HepG2 (cell line): Measurements from ENCODE around the gene ITIH2. TPM values are rescaled to one million over a fixed set of nuclear protein-coding genes. Genes with fewer than 3 reads are reported as not detected.

Experiments
- ARID2 ChIP-seq: sonication (generic); formaldehyde crosslinking; IDR thresholded peaks from 2 replicates; pipeline ENCODE4 v1.8.1; 2022; ENCODE audit warnings: mild to moderate bottlenecking, missing genetic modification reagents, borderline replicate concordance
- ASH2L ChIP-seq: fragments of 300-600, 200-600 bp; sonication (generic); IDR thresholded peaks from 2 replicates; pipeline ENCODE4 v1.7.0; 2017; ENCODE audit warnings: low read depth, mild to moderate bottlenecking, moderate library complexity, mixed read lengths, low read length; ENCODE audit not compliant: insufficient read length
- ATF7-NPFF ChIP-seq: sonication (generic); formaldehyde crosslinking; IDR thresholded peaks from 2 replicates; pipeline ENCODE4 v1.8.1; 2023; ENCODE audit warnings: mild to moderate bottlenecking, low read depth, missing genetic modification reagents, moderate library complexity
- CREM ChIP-seq, 2 experiments: sonication (generic) in 1 of 2; formaldehyde crosslinking in 1 of 2; IDR thresholded peaks; 2 replicates each; pipeline versions ENCODE4 v1.4.0 to v1.6.1; 2016 to 2020; ENCODE audit warnings: antibody characterized with exemption in 1 of 2, mild to moderate bottlenecking in 1 of 2, missing genetic modification reagents in 1 of 2
- FOXJ3 ChIP-seq: sonication (generic); formaldehyde crosslinking; IDR thresholded peaks from 2 replicates; pipeline ENCODE4 v1.4.0; 2020; ENCODE audit warnings: missing genetic modification reagents, mild to moderate bottlenecking, borderline replicate concordance
- GTF3A ChIP-seq: sonication (generic); formaldehyde crosslinking; conservative IDR thresholded peaks from 2 replicates; pipeline ENCODE4 v1.4.0; 2020; ENCODE audit warnings: mild to moderate bottlenecking, missing genetic modification reagents
- GZF1 ChIP-seq: sonication (generic); formaldehyde crosslinking; IDR thresholded peaks from 2 replicates; pipeline ENCODE4 v1.5.1; 2020; ENCODE audit warnings: mild to moderate bottlenecking, missing genetic modification reagents
- HHEX ChIP-seq: IDR thresholded peaks from 2 replicates; pipeline ENCODE4 v1.6.1; 2016; ENCODE audit warnings: control low read depth
- KAT2B ChIP-seq: fragments of 150-350 bp; IDR thresholded peaks from 2 replicates; pipeline ENCODE4 v1.6.1; 2014; ENCODE audit warnings: low read depth, low read length, borderline replicate concordance
- KLF12 ChIP-seq: sonication (generic); formaldehyde crosslinking; IDR thresholded peaks from 2 replicates; pipeline ENCODE4 v1.4.0; 2020; ENCODE audit warnings: missing genetic modification reagents, borderline replicate concordance
- NFE2L2 ChIP-seq: fragments of 150-350 bp; IDR thresholded peaks from 2 replicates; pipeline ENCODE4 v1.6.1; 2014; ENCODE audit warnings: low read length
- ZNF136 ChIP-seq: sonication (generic); formaldehyde crosslinking; IDR thresholded peaks from 2 replicates; pipeline ENCODE4 v1.8.1; 2022; ENCODE audit warnings: low read depth, mild to moderate bottlenecking, moderate library complexity, missing genetic modification reagents
- ZNF24 ChIP-seq: fragments of 450-650 bp; IDR thresholded peaks from 2 replicates; pipeline ENCODE4 v1.6.1; 2017; ENCODE audit warnings: antibody characterized with exemption, mild to moderate bottlenecking
- ZNF441 ChIP-seq: sonication (generic); formaldehyde crosslinking; IDR thresholded peaks from 2 replicates; pipeline ENCODE4 v1.7.0; 2021; ENCODE audit warnings: missing genetic modification reagents, borderline replicate concordance
- ZNF746 ChIP-seq: sonication (generic); formaldehyde crosslinking; IDR thresholded peaks from 2 replicates; pipeline ENCODE4 v1.8.0; 2022; ENCODE audit warnings: mild to moderate bottlenecking, missing genetic modification reagents
- ZNF83 ChIP-seq: sonication (generic); formaldehyde crosslinking; IDR thresholded peaks from 2 replicates; pipeline ENCODE4 v1.4.0; 2020; ENCODE audit warnings: missing genetic modification reagents, mild to moderate bottlenecking, borderline replicate concordance
- ZSCAN20 ChIP-seq: sonication (generic); formaldehyde crosslinking; IDR thresholded peaks from 2 replicates; pipeline ENCODE4 v1.4.0; 2020; ENCODE audit warnings: missing genetic modification reagents, mild to moderate bottlenecking, borderline replicate concordance
- polyA plus RNA-seq, 8 experiments: library from polyadenylated mRNA; depleted of rRNA in 3 of 8; stranded (reverse) in 7 of 8; unstranded in 1 of 8; fragments of >200 nt; fragmentation: Illumina TruSeq in 4 of 8; extraction: Trizol in 4 of 8; gene quantifications; 2 replicates each; pipeline versions ENCODE4 v1.2.1 to v1.2.3, GENCODE V29; 2011 to 2016; ENCODE audit warnings: low read depth in 4 of 8, missing spikeins in 1 of 8, mixed read lengths in 1 of 8; ENCODE audit not compliant: insufficient read depth in 1 of 8
- total RNA-seq, 5 experiments: library from RNA; depleted of rRNA; stranded (reverse); fragments of >200 nt; fragmentation: Illumina TruSeq; extraction: Trizol; gene quantifications; 2 replicates each; pipeline ENCODE4 v1.2.3, GENCODE V29; 2016; ENCODE audit warnings: low read depth in 1 of 5
- TF ChIP-seq, protein P1 (sequence below): IDR thresholded peaks from 2 replicates; pipeline ENCODE4 v1.6.1; 2018; ENCODE audit warnings: missing genetic modification reagents, mild to moderate bottlenecking, missing compliant biosample characterization
- TF ChIP-seq, protein P2 (sequence below): fragments of 450-650 bp; IDR thresholded peaks from 2 replicates; pipeline ENCODE4 v1.6.1; 2016
- TF ChIP-seq, protein P3 (sequence below): sonication (generic); formaldehyde crosslinking; IDR thresholded peaks from 2 replicates; pipeline ENCODE4 v1.4.0; 2020; ENCODE audit warnings: mild to moderate bottlenecking, missing genetic modification reagents

ITIH2 gene
- total and polyA plus RNA-seq, 2 of the 13 experiments (the other 11 are each of a cell fraction or from before 2014, with no cell fraction given) = 1,197 to 1,427 TPM

DNA sequence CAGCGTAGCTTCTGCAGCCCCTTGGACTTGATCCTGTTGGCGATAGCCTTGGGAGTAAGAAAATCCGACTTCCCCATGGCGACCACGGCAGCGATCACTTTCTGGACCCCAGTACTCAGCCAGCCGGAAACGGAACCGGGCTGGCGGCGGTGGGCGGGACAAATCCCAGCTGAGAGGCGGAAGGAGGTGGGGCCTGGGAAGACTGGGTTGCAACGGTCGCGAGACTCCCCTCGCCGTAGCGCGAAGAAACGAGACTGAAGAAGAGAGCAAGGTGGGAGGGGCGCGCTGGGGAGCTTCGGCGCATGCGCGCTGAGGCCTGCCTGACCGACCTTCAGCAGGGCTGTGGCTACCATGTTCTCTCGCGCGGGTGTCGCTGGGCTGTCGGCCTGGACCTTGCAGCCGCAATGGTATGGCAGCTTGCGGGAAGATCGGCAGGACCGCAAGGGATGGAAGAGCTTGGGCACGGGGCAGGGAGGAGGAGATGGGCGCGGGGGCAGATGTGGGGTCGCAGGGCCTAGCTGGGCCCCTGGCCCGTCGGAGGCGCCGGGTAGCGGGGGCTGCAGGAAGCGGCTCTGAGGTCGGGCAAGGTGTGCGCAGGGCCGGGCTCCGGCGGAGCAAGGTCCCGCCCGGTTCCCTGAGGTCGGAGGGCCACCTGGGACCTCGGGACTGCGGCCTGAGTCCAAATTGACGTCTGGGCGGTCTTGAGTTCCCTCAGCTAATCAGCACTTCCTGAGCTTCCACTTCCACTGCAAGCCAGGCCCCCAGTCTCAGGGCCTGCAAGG is 84.9 kb downstream of the ITIH2 start, which contains the start of the genes ATP5F1C and KIN (continued):
- TF ChIP-seq CREM (IDR thresholded peaks at IDR 0.05) = no peak
- TF ChIP-seq CREM (CRISPR knock-in tag; IDR thresholded peaks at IDR 0.05) = no peak
- TF ChIP-seq GZF1 (CRISPR knock-in tag) = peak; percentile 85
- TF ChIP-seq, protein P1, sequence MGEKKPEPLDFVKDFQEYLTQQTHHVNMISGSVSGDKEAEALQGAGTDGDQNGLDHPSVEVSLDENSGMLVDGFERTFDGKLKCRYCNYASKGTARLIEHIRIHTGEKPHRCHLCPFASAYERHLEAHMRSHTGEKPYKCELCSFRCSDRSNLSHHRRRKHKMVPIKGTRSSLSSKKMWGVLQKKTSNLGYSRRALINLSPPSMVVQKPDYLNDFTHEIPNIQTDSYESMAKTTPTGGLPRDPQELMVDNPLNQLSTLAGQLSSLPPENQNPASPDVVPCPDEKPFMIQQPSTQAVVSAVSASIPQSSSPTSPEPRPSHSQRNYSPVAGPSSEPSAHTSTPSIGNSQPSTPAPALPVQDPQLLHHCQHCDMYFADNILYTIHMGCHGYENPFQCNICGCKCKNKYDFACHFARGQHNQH (CRISPR knock-in tag) = no peak
- TF ChIP-seq ZNF24 = no peak
- no peak for TF ChIP-seq NFE2L2
- TF ChIP-seq ZSCAN20 = no peak
- TF ChIP-seq KAT2B = no peak
- TF ChIP-seq ZNF83 (CRISPR knock-in tag) = no peak
- TF ChIP-seq ATF7-NPFF (CRISPR knock-in tag) = peak; percentile 71
- no peak for TF ChIP-seq ZNF136 (CRISPR knock-in tag)
- TF ChIP-seq KLF12 (CRISPR knock-in tag) = no peak
- TF ChIP-seq ARID2 (CRISPR knock-in tag) = peak; percentile 20; the same call in 1 of the 2 replicates
- TF ChIP-seq GTF3A (CRISPR knock-in tag) = no peak
- peak; percentile 85 for TF ChIP-seq ASH2L
- TF ChIP-seq, protein P2, sequence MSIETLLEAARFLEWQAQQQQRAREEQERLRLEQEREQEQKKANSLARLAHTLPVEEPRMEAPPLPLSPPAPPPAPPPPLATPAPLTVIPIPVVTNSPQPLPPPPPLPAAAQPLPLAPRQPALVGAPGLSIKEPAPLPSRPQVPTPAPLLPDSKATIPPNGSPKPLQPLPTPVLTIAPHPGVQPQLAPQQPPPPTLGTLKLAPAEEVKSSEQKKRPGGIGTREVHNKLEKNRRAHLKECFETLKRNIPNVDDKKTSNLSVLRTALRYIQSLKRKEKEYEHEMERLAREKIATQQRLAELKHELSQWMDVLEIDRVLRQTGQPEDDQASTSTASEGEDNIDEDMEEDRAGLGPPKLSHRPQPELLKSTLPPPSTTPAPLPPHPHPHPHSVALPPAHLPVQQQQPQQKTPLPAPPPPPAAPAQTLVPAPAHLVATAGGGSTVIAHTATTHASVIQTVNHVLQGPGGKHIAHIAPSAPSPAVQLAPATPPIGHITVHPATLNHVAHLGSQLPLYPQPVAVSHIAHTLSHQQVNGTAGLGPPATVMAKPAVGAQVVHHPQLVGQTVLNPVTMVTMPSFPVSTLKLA = 0 out of 2 replicates have a peak, but pooled peaks have one; percentile 15
- no peak for TF ChIP-seq ZNF746
- TF ChIP-seq ZNF441 (CRISPR knock-in tag) = peak; percentile 23; the same call in 1 of the 2 replicates
- TF ChIP-seq FOXJ3 = 0 out of 2 replicates have a peak, but pooled peaks have one; percentile 44
- no peak for TF ChIP-seq HHEX (CRISPR knock-in tag)
- TF ChIP-seq, protein P3, sequence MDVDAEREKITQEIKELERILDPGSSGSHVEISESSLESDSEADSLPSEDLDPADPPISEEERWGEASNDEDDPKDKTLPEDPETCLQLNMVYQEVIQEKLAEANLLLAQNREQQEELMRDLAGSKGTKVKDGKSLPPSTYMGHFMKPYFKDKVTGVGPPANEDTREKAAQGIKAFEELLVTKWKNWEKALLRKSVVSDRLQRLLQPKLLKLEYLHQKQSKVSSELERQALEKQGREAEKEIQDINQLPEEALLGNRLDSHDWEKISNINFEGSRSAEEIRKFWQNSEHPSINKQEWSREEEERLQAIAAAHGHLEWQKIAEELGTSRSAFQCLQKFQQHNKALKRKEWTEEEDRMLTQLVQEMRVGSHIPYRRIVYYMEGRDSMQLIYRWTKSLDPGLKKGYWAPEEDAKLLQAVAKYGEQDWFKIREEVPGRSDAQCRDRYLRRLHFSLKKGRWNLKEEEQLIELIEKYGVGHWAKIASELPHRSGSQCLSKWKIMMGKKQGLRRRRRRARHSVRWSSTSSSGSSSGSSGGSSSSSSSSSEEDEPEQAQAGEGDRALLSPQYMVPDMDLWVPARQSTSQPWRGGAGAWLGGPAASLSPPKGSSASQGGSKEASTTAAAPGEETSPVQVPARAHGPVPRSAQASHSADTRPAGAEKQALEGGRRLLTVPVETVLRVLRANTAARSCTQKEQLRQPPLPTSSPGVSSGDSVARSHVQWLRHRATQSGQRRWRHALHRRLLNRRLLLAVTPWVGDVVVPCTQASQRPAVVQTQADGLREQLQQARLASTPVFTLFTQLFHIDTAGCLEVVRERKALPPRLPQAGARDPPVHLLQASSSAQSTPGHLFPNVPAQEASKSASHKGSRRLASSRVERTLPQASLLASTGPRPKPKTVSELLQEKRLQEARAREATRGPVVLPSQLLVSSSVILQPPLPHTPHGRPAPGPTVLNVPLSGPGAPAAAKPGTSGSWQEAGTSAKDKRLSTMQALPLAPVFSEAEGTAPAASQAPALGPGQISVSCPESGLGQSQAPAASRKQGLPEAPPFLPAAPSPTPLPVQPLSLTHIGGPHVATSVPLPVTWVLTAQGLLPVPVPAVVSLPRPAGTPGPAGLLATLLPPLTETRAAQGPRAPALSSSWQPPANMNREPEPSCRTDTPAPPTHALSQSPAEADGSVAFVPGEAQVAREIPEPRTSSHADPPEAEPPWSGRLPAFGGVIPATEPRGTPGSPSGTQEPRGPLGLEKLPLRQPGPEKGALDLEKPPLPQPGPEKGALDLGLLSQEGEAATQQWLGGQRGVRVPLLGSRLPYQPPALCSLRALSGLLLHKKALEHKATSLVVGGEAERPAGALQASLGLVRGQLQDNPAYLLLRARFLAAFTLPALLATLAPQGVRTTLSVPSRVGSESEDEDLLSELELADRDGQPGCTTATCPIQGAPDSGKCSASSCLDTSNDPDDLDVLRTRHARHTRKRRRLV (CRISPR knock-in tag) = peak; percentile 73; the same call in 1 of the 2 replicates
